Calu3 (cell line): Measurements from ENCODE around the gene VGLL1. TPM values are rescaled to one million over a fixed set of nuclear protein-coding genes. Genes with fewer than 3 reads are reported as not detected.

Experiments used
- BruUV-seq: library from RNA; stranded (reverse); fragments of 400-500 nt; replicated peaks from 2 replicates; lab custom pipeline; 2021; lab: Mats Ljungman, UMichigan
- CTCF ChIA-PET: fragments of 300-600 bp; sonication (Branson Sonifier 250); formaldehyde crosslinking; loops from one replicate; lab custom pipeline; 2022; ENCODE audit warnings: antibody characterized with exemption; lab: Charles Lee
- DNase-seq: peaks from one replicate; pipeline ENCODE4 v3.0.0; 2022
- H3K27ac Mint-ChIP-seq: one replicate; pipeline ENCODE4 v1.8.0; 2022; ENCODE audit warnings: mixed read lengths; ENCODE audit not compliant: unreplicated experiment
- H3K27me3 Mint-ChIP-seq: one replicate; pipeline ENCODE4 v1.8.0; 2022; ENCODE audit warnings: mixed read lengths; ENCODE audit not compliant: unreplicated experiment
- H3K36me3 Mint-ChIP-seq: one replicate; pipeline ENCODE4 v1.8.0; 2022; ENCODE audit warnings: mild to moderate bottlenecking, moderate library complexity, mixed read lengths; ENCODE audit not compliant: insufficient read depth, unreplicated experiment
- H3K4me1 Mint-ChIP-seq: one replicate; pipeline ENCODE4 v1.8.0; 2022; ENCODE audit warnings: mild to moderate bottlenecking, low read depth, mixed read lengths; ENCODE audit not compliant: unreplicated experiment
- H3K4me3 Mint-ChIP-seq: one replicate; pipeline ENCODE4 v1.8.0; 2022; ENCODE audit warnings: mild to moderate bottlenecking, low read depth, moderate library complexity, mixed read lengths; ENCODE audit not compliant: unreplicated experiment
- H3K9me3 Mint-ChIP-seq: one replicate; pipeline ENCODE4 v1.8.0; 2022; ENCODE audit warnings: low read depth, mixed read lengths; ENCODE audit not compliant: unreplicated experiment
- intact Hi-C: fragments of 100-400 bp; cut with micrococcal nuclease; formaldehyde crosslinking; loops from one replicate; pipeline ENCODE4 v1.10.0; 2022; ENCODE audit not compliant: unreplicated experiment
- total RNA-seq: library from RNA; stranded (reverse); gene quantifications from 2 replicates; pipeline ENCODE4 v1.2.3, GENCODE V29; 2022
- TF ChIP-seq, protein P1 (sequence below): fragments of 200-600 bp; IDR thresholded peaks from one replicate; pipeline ENCODE4 v1.8.0; 2022; ENCODE audit warnings: antibody characterized with exemption; ENCODE audit not compliant: unreplicated experiment

Gene VGLL1
- total RNA-seq, 1 experiment from 2014 or later = 92.2 TPM

- no peak overlapping the region for H3K4me3 Mint-ChIP-seq
- TF ChIP-seq, protein P1, sequence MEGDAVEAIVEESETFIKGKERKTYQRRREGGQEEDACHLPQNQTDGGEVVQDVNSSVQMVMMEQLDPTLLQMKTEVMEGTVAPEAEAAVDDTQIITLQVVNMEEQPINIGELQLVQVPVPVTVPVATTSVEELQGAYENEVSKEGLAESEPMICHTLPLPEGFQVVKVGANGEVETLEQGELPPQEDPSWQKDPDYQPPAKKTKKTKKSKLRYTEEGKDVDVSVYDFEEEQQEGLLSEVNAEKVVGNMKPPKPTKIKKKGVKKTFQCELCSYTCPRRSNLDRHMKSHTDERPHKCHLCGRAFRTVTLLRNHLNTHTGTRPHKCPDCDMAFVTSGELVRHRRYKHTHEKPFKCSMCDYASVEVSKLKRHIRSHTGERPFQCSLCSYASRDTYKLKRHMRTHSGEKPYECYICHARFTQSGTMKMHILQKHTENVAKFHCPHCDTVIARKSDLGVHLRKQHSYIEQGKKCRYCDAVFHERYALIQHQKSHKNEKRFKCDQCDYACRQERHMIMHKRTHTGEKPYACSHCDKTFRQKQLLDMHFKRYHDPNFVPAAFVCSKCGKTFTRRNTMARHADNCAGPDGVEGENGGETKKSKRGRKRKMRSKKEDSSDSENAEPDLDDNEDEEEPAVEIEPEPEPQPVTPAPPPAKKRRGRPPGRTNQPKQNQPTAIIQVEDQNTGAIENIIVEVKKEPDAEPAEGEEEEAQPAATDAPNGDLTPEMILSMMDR = no peak
- no peaks in the 10 kb centered on the region for H3K4me1 Mint-ChIP-seq
- intact Hi-C loops = no loop called here
- no TSS peak for BruUV-seq
- H3K9me3 Mint-ChIP-seq = no peaks in the 10 kb centered on the region
- no peak for DNase-seq
- CTCF ChIA-PET = no interaction called here
- peaks cover 37% of the 10 kb centered on the region for H3K27me3 Mint-ChIP-seq
- H3K36me3 Mint-ChIP-seq = no peaks in the 10 kb centered on the region
- H3K27ac Mint-ChIP-seq = no peak overlapping the region
These were observed 50.6 kb downstream of the VGLL1 start for GRCh38 chrX:136582624-136583023.

GRCh38 chrX:136584545-136584944, 52.5 kb downstream of the VGLL1 start:
- TF ChIP-seq, protein P1 = no peak
- Mint-ChIP-seq H3K4me3 (no peak overlapping the region), H3K36me3 (no peaks in the 10 kb centered on the region), H3K27me3 (peaks cover 26% of the 10 kb centered on the region), H3K27ac (no peak overlapping the region), H3K9me3 (no peaks in the 10 kb centered on the region), H3K4me1 (no peaks in the 10 kb centered on the region)
- CTCF ChIA-PET = interaction anchor here (0.6 kb wide), 1 partner anchor 242 kb away, joined by 4 read pairs; no protein-coding TSS in a partner anchor
- BruUV-seq = no TSS peak
- DNase-seq = no peak
- intact Hi-C loops = no loop called here

GRCh38 chrX:136585262-136585661, 53.2 kb downstream of the VGLL1 start:
- Mint-ChIP-seq H3K4me1 (no peaks in the 10 kb centered on the region), H3K36me3 (no peaks in the 10 kb centered on the region), H3K27me3 (peaks cover 19% of the 10 kb centered on the region), H3K4me3 (no peak overlapping the region), H3K9me3 (no peaks in the 10 kb centered on the region), H3K27ac (no peak overlapping the region)
- TF ChIP-seq, protein P1 = no peak
- intact Hi-C loops = no loop called here
- no TSS peak for BruUV-seq
- DNase-seq = no peak
- CTCF ChIA-PET = interaction anchor here (0.6 kb wide), 1 partner anchor 242 kb away, joined by 4 read pairs; no protein-coding TSS in a partner anchor

DNA sequence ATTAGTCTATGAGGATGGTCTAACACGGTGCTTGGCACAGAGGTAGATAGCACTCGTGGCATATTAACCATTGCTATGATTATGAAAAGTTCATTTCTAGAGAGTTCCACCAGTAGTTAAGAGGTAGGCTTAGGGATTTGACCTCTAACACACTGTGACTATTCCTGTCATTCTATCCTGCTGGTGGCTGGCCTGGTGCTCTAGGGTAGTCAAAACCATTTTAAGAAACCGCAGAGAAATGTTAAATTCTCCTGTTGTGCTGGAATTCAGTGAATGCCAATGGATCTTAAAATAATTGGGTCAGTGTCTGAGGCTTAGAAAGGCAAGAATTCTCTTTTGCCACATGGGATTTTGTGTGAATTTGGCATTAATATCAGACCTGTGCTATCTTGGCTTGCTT, 53.9 kb downstream of the VGLL1 start:
- TF ChIP-seq, protein P1 = no peak
- H3K27me3 Mint-ChIP-seq = peaks cover 12% of the 10 kb centered on the region

More for the DNA sequence above, 53.9 kb downstream of the VGLL1 start:
- intact Hi-C loops = no loop called here
- BruUV-seq = no TSS peak
- Mint-ChIP-seq H3K36me3 (no peaks in the 10 kb centered on the region), H3K4me3 (no peak overlapping the region), H3K4me1 (no peaks in the 10 kb centered on the region), H3K9me3 (no peaks in the 10 kb centered on the region), H3K27ac (no peak overlapping the region)
- CTCF ChIA-PET = no interaction called here
- no peak for DNase-seq
